Progenitor cell of endocrine pancreas (in vitro differentiated cells): ENCODE measurements around the gene DDX10. TPM values are rescaled to one million over a fixed set of nuclear protein-coding genes. Genes with fewer than 3 reads are reported as not detected.
"Not testable (repeated sequence)": the region's sequence is repeated elsewhere in the genome, so short reads cannot be mapped to it uniquely, and the experiment has no call there.

Experiments used
- DNase-seq: peaks from one replicate; pipeline ENCODE4 v3.0.0; 2021; ENCODE audit warnings: low spot score; ENCODE audit not compliant: unreplicated experiment
- H3K27ac Mint-ChIP-seq: 2 replicates; pipeline ENCODE4 v1.8.0; 2021; ENCODE audit warnings: mild to moderate bottlenecking, moderate library complexity, mixed read lengths
- H3K27me3 Mint-ChIP-seq: 2 replicates; pipeline ENCODE4 v1.8.0; 2021; ENCODE audit warnings: mixed read lengths
- H3K36me3 Mint-ChIP-seq: 2 replicates; pipeline ENCODE4 v1.8.0; 2022; ENCODE audit warnings: mixed read lengths; ENCODE audit not compliant: insufficient read depth
- H3K4me1 Mint-ChIP-seq: 2 replicates; pipeline ENCODE4 v1.8.0; 2021; ENCODE audit warnings: low read depth, mixed read lengths
- H3K4me3 Mint-ChIP-seq: 2 replicates; pipeline ENCODE4 v1.8.0; 2021; ENCODE audit warnings: low read depth, mild to moderate bottlenecking, moderate library complexity, mixed read lengths
- H3K9me3 Mint-ChIP-seq: 2 replicates; pipeline ENCODE4 v1.8.0; 2021; ENCODE audit warnings: low read depth, mixed read lengths
- total RNA-seq: library from RNA; stranded (reverse); gene quantifications from 2 replicates; pipeline ENCODE4 v1.2.1, GENCODE V29; 2021
- TF ChIP-seq, protein P1 (sequence below): fragments of 200-600 bp; sonication (generic); IDR thresholded peaks from one replicate; pipeline ENCODE4 v1.5.0; 2021; ENCODE audit warnings: antibody characterized with exemption, mild to moderate bottlenecking; ENCODE audit not compliant: unreplicated experiment

Gene DDX10
- total RNA-seq, 1 donor from 2014 or later: 31.9 TPM

DNA sequence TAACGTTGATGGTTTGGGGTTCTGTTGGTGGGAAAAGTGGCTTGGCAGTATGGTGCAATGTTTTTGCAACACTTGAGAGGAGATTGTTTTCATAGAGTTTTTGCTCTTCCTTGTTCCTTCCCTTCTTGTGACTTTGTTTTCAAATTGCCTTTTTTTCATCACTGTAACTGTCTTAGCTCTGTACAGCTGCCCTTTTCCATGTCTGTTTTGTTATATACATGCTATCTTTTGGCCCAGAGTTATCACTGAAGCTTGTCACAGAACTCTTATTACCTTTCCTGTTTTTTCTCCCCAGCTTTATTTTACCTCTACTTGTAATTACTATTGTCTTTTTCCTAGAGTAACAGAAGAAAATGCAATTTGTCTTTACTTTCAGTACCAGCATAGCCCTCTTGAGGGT, 154.1 kb downstream of the DDX10 start:
- Mint-ChIP-seq H3K36me3 (peaks cover 6% of the 10 kb centered on the region), H3K9me3 (peaks cover 4% of the 10 kb centered on the region), H3K4me1 (peaks cover 16% of the 10 kb centered on the region), H3K4me3 (no peak overlapping the region), H3K27me3 (no peaks in the 10 kb centered on the region), H3K27ac (no peak overlapping the region)
- TF ChIP-seq, protein P1, sequence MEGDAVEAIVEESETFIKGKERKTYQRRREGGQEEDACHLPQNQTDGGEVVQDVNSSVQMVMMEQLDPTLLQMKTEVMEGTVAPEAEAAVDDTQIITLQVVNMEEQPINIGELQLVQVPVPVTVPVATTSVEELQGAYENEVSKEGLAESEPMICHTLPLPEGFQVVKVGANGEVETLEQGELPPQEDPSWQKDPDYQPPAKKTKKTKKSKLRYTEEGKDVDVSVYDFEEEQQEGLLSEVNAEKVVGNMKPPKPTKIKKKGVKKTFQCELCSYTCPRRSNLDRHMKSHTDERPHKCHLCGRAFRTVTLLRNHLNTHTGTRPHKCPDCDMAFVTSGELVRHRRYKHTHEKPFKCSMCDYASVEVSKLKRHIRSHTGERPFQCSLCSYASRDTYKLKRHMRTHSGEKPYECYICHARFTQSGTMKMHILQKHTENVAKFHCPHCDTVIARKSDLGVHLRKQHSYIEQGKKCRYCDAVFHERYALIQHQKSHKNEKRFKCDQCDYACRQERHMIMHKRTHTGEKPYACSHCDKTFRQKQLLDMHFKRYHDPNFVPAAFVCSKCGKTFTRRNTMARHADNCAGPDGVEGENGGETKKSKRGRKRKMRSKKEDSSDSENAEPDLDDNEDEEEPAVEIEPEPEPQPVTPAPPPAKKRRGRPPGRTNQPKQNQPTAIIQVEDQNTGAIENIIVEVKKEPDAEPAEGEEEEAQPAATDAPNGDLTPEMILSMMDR: no peak
- no peak for DNase-seq

DNA sequence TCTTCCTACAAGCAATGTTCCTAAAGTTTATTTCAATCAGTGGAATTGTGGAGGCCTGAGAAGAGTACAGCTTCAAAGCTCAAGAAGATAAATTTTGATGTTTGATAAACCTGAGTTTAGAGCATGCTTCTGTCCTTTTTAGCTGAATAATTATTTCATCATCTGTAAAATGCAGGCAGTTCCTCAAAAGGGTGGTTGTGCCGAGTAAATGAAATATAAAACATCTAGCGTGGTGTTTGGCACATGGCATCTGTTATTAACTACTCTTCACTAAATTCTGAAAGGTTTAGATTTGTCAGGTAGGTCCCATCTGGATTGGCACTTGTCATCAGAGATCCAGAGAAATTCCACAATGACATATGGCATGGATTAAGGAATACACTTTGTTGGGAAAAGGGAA, 155.1 kb downstream of the DDX10 start:
- Mint-ChIP-seq H3K9me3 (peaks cover 4% of the 10 kb centered on the region), H3K4me1 (peaks cover 16% of the 10 kb centered on the region), H3K4me3 (no peak overlapping the region), H3K27ac (peak overlapping the region; percentile 39), H3K36me3 (peaks cover 6% of the 10 kb centered on the region), H3K27me3 (no peaks in the 10 kb centered on the region)
- TF ChIP-seq, protein P1: no peak
- DNase-seq: no peak

DNA sequence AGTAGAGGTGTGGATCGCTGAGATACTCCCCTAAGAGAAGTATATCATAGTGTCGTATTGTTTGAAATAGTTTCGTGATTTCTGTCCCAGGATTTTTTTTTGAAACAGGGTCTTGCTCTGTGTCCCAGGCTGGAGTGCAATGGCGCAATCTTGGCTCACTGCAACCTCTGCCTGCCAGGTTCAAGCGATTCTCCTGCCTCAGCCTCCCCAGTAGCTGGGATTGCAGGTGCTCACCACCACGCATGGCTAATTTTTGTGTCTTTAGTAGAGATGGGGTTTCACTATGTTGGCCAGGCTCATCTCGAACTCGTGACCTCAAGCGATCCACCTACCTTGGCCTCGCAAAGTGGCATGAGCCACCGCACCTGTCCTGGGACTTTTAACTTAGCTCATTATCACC, 159.1 kb downstream of the DDX10 start:
- H3K4me1 Mint-ChIP-seq: peaks cover 11% of the 10 kb centered on the region
- DNase-seq, H3K27ac Mint-ChIP-seq, H3K27me3 Mint-ChIP-seq, H3K36me3 Mint-ChIP-seq, H3K9me3 Mint-ChIP-seq, H3K4me3 Mint-ChIP-seq: not testable (repeated sequence)

DNA sequence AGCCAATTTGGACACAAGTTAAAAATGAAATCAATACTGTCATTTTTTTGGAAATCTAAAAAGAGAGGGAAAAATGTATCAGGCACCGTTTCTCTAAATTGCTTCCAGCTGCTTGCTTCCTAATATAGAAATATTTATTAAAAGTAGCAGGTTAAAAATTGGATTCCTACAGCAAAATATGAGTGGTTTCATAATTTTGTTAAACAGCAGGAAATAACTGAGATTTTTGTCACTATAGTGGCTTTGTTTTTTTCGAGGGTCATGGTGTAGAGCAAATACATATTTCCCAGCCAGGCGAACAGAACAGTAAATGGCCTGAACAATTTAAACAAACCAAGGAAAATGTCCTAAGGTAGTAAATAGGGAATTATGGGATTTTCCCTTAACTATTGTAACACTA, 159.7 kb downstream of the DDX10 start:
- TF ChIP-seq, protein P1: no peak

DNA sequence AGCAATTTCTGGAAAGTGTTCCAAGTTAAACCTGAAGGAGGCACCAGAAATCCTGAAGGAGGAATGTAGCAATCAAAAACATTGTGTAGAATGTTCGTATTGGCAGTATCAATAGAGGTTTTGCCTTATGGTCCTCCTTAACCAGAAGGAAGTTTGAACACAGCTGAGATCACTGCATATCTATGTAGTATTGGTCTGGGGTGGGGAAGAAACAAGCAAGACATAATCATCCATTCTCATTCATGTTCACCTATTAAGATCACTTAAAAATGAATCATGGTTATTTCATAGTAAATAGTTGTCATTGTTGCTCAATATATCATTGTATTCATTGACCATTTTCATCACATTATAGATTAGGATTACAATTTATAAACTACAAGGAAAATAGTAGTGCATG, 160.5 kb downstream of the DDX10 start:
- Mint-ChIP-seq H3K27ac (no peak overlapping the region), H3K36me3 (peaks cover 12% of the 10 kb centered on the region), H3K9me3 (peaks cover 14% of the 10 kb centered on the region), H3K4me3 (no peak overlapping the region), H3K27me3 (no peaks in the 10 kb centered on the region), H3K4me1 (peaks cover 7% of the 10 kb centered on the region)
- DNase-seq: no peak
- TF ChIP-seq, protein P1: no peak

More for the DNA sequence above, 159.7 kb downstream of the DDX10 start:
- Mint-ChIP-seq H3K27ac (no peak overlapping the region), H3K27me3 (no peaks in the 10 kb centered on the region), H3K36me3 (peaks cover 6% of the 10 kb centered on the region), H3K4me3 (no peak overlapping the region), H3K4me1 (peaks cover 11% of the 10 kb centered on the region), H3K9me3 (peaks cover 6% of the 10 kb centered on the region)
- no peak for DNase-seq

DNA sequence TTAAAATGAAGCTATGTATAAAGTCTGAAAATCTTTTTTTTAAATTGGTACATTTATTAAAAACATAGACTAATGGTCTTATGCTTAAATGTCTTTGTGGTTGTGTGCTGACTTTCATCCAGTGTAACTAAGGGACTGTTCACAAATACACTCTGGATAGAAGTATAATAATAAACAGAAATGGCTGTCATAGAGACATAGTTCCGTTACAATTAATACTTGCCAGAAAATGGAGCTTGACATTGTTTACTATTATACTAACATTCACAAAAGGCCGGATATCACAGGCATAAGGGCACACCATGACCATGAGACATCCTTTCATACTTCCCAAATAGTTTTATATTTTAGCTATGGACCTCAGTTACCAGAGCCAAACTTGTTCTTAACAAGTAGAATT, 161.3 kb downstream of the DDX10 start:
- no peak for DNase-seq
- no peak overlapping the region for H3K27ac Mint-ChIP-seq
- H3K27me3 Mint-ChIP-seq: no peaks in the 10 kb centered on the region
- no peaks in the 10 kb centered on the region for H3K4me1 Mint-ChIP-seq
- TF ChIP-seq, protein P1: no peak
- H3K4me3 Mint-ChIP-seq: no peak overlapping the region
- peaks cover 14% of the 10 kb centered on the region for H3K36me3 Mint-ChIP-seq
- H3K9me3 Mint-ChIP-seq: peaks cover 16% of the 10 kb centered on the region
